IMR-90 (cell line): Measurements from ENCODE around the gene CLDN7. TPM values are rescaled to one million over a fixed set of nuclear protein-coding genes. Genes with fewer than 3 reads are reported as not detected.

Experiments
- ATAC-seq: fragments of 200-7000 bp; cut with Tn5 transposase; 2 replicates; pipeline ENCODE4 v1.9.1; 2020; ENCODE audit warnings: low read depth, mild to moderate bottlenecking, moderate library complexity
- BruUV-seq: library from RNA; stranded (reverse); fragments of 400-500 nt; replicated peaks from 2 replicates; lab custom pipeline; 2021; lab: Mats Ljungman, UMichigan
- CTCF ChIA-PET: fragments of 300-600 bp; formaldehyde crosslinking; extraction: SDS; loops from one replicate; lab custom pipeline; 2021; ENCODE audit warnings: antibody characterized with exemption; lab: Yijun Ruan, JAX
- POLR2A ChIA-PET: fragments of 300-600 bp; sonication (Branson Sonifier 250); formaldehyde crosslinking; loops from one replicate; lab custom pipeline; 2022; ENCODE audit warnings: antibody characterized with exemption; ENCODE audit not compliant: unreplicated experiment; lab: Charles Lee
- DNase-seq: peaks from one replicate; pipeline ENCODE4 v3.0.0; 2013
- H2AFZ ChIP-seq: replicated peaks from 2 replicates; pipeline ENCODE3; 2013; ENCODE audit warnings: low read length, mild to moderate bottlenecking; ENCODE audit not compliant: poor library complexity
- H2AK5ac ChIP-seq: 2 replicates; pipeline ENCODE4 v1.6.1; 2013; ENCODE audit warnings: low read depth, low read length, inconsistent platforms
- H2AK9ac ChIP-seq: replicated peaks from 2 replicates; pipeline ENCODE3; 2013; ENCODE audit warnings: mild to moderate bottlenecking, low read depth, low read length, moderate library complexity; ENCODE audit not compliant: poor library complexity
- H2BK120ac ChIP-seq: 2 replicates; pipeline ENCODE4 v1.6.1; 2013; ENCODE audit warnings: low read depth, low read length, inconsistent platforms
- H2BK15ac ChIP-seq: 3 replicates; pipeline ENCODE4 v1.6.1; 2013; ENCODE audit warnings: low read depth, low read length, inconsistent platforms
- H2BK20ac ChIP-seq: 2 replicates; pipeline ENCODE4 v1.6.1; 2013; ENCODE audit warnings: low read depth, mild to moderate bottlenecking, inconsistent platforms, low read length, moderate library complexity
- H2BK5ac ChIP-seq: 2 replicates; pipeline ENCODE4 v1.6.1; 2013; ENCODE audit warnings: mild to moderate bottlenecking, low read depth, low read length, inconsistent platforms; ENCODE audit not compliant: poor library complexity, severe bottlenecking
- H3K14ac ChIP-seq: replicated peaks from 2 replicates; pipeline ENCODE4 v1.6.1; 2013; ENCODE audit warnings: low read depth, low read length, inconsistent platforms
- H3K18ac ChIP-seq: 2 replicates; pipeline ENCODE4 v1.6.1; 2013; ENCODE audit warnings: low read depth, low read length, control low read depth
- H3K23ac ChIP-seq: 2 replicates; pipeline ENCODE4 v1.6.1; 2013; ENCODE audit warnings: low read depth, low read length, inconsistent platforms
- H3K27ac ChIP-seq: 2 replicates; pipeline ENCODE4 v1.5.1; 2013; ENCODE audit warnings: mild to moderate bottlenecking, control low read depth, low read length; ENCODE audit not compliant: insufficient read depth
- H3K27me3 ChIP-seq: 2 replicates; pipeline ENCODE4 v1.6.1; 2013; ENCODE audit warnings: low read length; ENCODE audit not compliant: control insufficient read depth, insufficient read depth
- H3K36me3 ChIP-seq: 2 replicates; pipeline ENCODE4 v1.6.1; 2013; ENCODE audit warnings: low read length, mixed read lengths; ENCODE audit not compliant: control insufficient read depth, insufficient read depth
- H3K4ac ChIP-seq: 2 replicates; pipeline ENCODE4 v1.6.1; 2013; ENCODE audit warnings: low read depth, low read length, inconsistent platforms
- H3K4me1 ChIP-seq: 2 replicates; pipeline ENCODE4 v1.6.1; 2013; ENCODE audit warnings: low read length, mixed read lengths; ENCODE audit not compliant: control insufficient read depth, insufficient read depth
- H3K4me2 ChIP-seq: 2 replicates; pipeline ENCODE4 v1.6.1; 2013; ENCODE audit warnings: low read depth, mild to moderate bottlenecking, control low read depth, low read length, moderate library complexity
- H3K4me3 ChIP-seq: 2 replicates; pipeline ENCODE4 v1.5.1; 2013; ENCODE audit warnings: low read depth, mild to moderate bottlenecking, control low read depth, low read length, moderate library complexity; ENCODE audit not compliant: insufficient read depth
- H3K56ac ChIP-seq: 2 replicates; pipeline ENCODE4 v1.6.1; 2013; ENCODE audit warnings: low read length, inconsistent platforms; ENCODE audit not compliant: insufficient read depth; ENCODE audit errors: extremely low read depth
- H3K79me1 ChIP-seq, 2 experiments: 2 replicates each; pipeline ENCODE4 v1.6.1; 2013; ENCODE audit warnings: low read length in 2 of 2, inconsistent platforms in 1 of 2, low read depth in 1 of 2
- H3K9ac ChIP-seq: 2 replicates; pipeline ENCODE4 v1.6.1; 2013; ENCODE audit warnings: low read depth, low read length, control low read depth
- H3K9me1 ChIP-seq: 2 replicates; pipeline ENCODE4 v1.6.1; 2013; ENCODE audit warnings: low read length, inconsistent platforms; ENCODE audit not compliant: insufficient read depth
- H3K9me3 ChIP-seq: 2 replicates; pipeline ENCODE4 v1.6.1; 2013; ENCODE audit warnings: low read length; ENCODE audit not compliant: control insufficient read depth, insufficient read depth
- H4K20me1 ChIP-seq: 2 replicates; pipeline ENCODE4 v1.6.1; 2013; ENCODE audit warnings: low read length, inconsistent platforms; ENCODE audit not compliant: insufficient read depth
- H4K5ac ChIP-seq: 2 replicates; pipeline ENCODE4 v1.6.1; 2013; ENCODE audit warnings: mild to moderate bottlenecking, low read depth, low read length, control low read depth
- H4K8ac ChIP-seq, 2 experiments: 2 replicates each; pipeline ENCODE4 v1.6.1; 2013; ENCODE audit warnings: low read depth in 2 of 2, low read length in 2 of 2, control low read depth in 1 of 2, inconsistent platforms in 1 of 2
- H4K91ac ChIP-seq: 2 replicates; pipeline ENCODE4 v1.6.1; 2013; ENCODE audit warnings: low read depth, low read length, inconsistent platforms; ENCODE audit not compliant: insufficient read depth
- POLR2A ChIP-seq: IDR thresholded peaks from 2 replicates; pipeline ENCODE4 v1.6.1; 2012; ENCODE audit warnings: mild to moderate bottlenecking, low read depth, low read length
- WGBS, 2 experiments: methylation state at CpG; one replicate each; pipeline versions ENCODE4 v1.1.5 to v1.1.7; 2013; ENCODE audit warnings: missing lambda C conversion rate in 2 of 2; ENCODE audit not compliant: insufficient read length in 1 of 2; ENCODE audit errors: extremely low coverage in 2 of 2; 5-methylcytosine and 5-hydroxymethylcytosine counted together
- dilution Hi-C: fragments of 300-500 bp; cut with HindIII; formaldehyde crosslinking; loops from one replicate; pipeline ENCODE4 v1.14.3; 2018; ENCODE audit warnings: low sequenced_read_pairs; ENCODE audit not compliant: unreplicated experiment
- in situ Hi-C: fragments of 300-500 bp; cut with MboI; formaldehyde crosslinking; loops from 3 replicates; pipeline ENCODE4 v1.14.3; 2019; ENCODE audit warnings: low sequenced_read_pairs, inconsistent platforms, mixed read lengths
- intact Hi-C: fragments of 100-400 bp; cut with micrococcal nuclease; formaldehyde crosslinking; loops from 2 replicates; pipeline ENCODE4 v1.10.0; 2022
- polyA plus RNA-seq, 3 experiments: library from polyadenylated mRNA; depleted of rRNA; stranded (reverse); fragments of >200 nt; gene quantifications; 2 replicates each; pipeline ENCODE4 v1.2.3, GENCODE V29; 2012; ENCODE audit warnings: low replicate concordance in 1 of 3
- total RNA-seq: library from RNA; depleted of rRNA; stranded (reverse); fragments of >200 nt; gene quantifications from 2 replicates; pipeline ENCODE4 v1.2.3, GENCODE V29; 2012
- TF ChIP-seq, protein P1 (sequence below): conservative IDR thresholded peaks from 2 replicates; pipeline ENCODE4 v1.5.1; 2012; ENCODE audit warnings: mild to moderate bottlenecking, low read depth, low read length, improper control_type of control experiment

The CLDN7 gene
- total and polyA plus RNA-seq, 2 of the 4 experiments (the other 2 are of a cell fraction) = 1.4 TPM

DNA sequence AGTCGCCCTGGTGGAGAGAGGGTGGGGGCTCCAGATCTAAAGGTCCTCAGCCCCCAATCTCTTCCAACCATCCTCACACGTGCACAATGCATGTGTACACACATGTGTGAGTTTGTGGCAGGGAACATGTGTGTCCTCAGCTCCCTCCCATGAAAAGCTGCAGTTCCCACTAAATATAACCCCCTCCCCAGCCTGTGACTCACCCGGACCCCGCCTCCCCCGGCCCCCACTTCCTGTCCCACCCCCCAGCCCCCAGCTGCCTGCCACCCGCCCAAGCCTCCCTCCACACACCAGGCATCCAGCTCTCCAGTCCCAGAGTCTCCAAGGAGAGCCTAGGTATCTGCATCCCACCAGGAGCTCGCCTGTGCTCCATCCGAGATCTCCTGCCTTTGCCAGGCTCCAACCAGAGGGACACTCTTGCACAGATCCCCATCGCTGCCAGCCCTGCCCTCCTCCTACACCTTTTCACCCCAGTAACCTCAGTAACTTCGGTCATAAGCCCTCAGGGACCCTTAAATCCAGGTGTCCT is 46.6 kb downstream of the CLDN7 start:
- Histone ChIP-seq H4K8ac (peak overlapping the region in 1 of 2 experiments; percentile 30; a peak in 1 of 4 replicates), H2BK20ac (0 out of 2 replicates have a peak overlapping the region, but pooled peaks have one; percentile 9), H2BK15ac (0 out of 3 replicates have a peak overlapping the region, but pooled peaks have one; percentile 6), H3K4me2 (peak overlapping the region; percentile 90), H3K4me3 (peak overlapping the region; percentile 55), H3K9ac (peak overlapping the region; percentile 70), H4K91ac (peak overlapping the region; percentile 29), H3K27me3 (no peaks in the 10 kb centered on the region), H3K56ac (no peak overlapping the region), H3K36me3 (no peaks in the 10 kb centered on the region), H2BK120ac (no peak overlapping the region), H3K79me1 (peaks cover 4 to 78% of the 10 kb centered on the region in 2 experiments; a peak in 3 of 4 replicates), H3K14ac (peak overlapping the region; percentile 72), H3K4ac (peak overlapping the region; percentile 76), H2AK5ac (peak overlapping the region; percentile 92), H2AFZ (peak overlapping the region; percentile 46), H2AK9ac (peak overlapping the region; percentile 97), H4K20me1 (peaks cover 58% of the 10 kb centered on the region), H3K9me3 (no peaks in the 10 kb centered on the region), H3K18ac (no peak overlapping the region), H4K5ac (no peak overlapping the region), H3K4me1 (peaks cover 21% of the 10 kb centered on the region), H2BK5ac (peak overlapping the region; percentile 31), H3K27ac (peak overlapping the region; percentile 56), H3K23ac (peak overlapping the region; percentile 82), H3K9me1 (peaks cover 21% of the 10 kb centered on the region)
- ChIA-PET POLR2A (no interaction called here), CTCF (interaction anchor here (0.8 kb wide), 1 partner anchor 305 kb away, joined by 3 read pairs; no protein-coding TSS in a partner anchor)
- in situ Hi-C loops = no loop called here
- ATAC-seq (no peak), DNase-seq (peak; percentile 14)
- TF ChIP-seq, protein P1, sequence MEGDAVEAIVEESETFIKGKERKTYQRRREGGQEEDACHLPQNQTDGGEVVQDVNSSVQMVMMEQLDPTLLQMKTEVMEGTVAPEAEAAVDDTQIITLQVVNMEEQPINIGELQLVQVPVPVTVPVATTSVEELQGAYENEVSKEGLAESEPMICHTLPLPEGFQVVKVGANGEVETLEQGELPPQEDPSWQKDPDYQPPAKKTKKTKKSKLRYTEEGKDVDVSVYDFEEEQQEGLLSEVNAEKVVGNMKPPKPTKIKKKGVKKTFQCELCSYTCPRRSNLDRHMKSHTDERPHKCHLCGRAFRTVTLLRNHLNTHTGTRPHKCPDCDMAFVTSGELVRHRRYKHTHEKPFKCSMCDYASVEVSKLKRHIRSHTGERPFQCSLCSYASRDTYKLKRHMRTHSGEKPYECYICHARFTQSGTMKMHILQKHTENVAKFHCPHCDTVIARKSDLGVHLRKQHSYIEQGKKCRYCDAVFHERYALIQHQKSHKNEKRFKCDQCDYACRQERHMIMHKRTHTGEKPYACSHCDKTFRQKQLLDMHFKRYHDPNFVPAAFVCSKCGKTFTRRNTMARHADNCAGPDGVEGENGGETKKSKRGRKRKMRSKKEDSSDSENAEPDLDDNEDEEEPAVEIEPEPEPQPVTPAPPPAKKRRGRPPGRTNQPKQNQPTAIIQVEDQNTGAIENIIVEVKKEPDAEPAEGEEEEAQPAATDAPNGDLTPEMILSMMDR = no peak
- TF ChIP-seq POLR2A = 0 out of 2 replicates have a peak, but pooled peaks have one; percentile 29
- intact Hi-C loops = no loop called here
- WGBS, 2 experiments = 0% methylated on average over 3 of the region's 10 CpGs; no CpG with 5 or more reads in 1 of the 2 experiments
- no TSS peak for BruUV-seq
- dilution Hi-C loops = no loop called here
